Measurements from ENCODE around the gene C3orf52.

GRCh38 chr3:112132975-112133448 is 46.8 kb downstream of the C3orf52 start, which contains the start of gene GCSAM:
- TF ChIP-seq CTCF (IDR thresholded peaks at IDR 0.05), result no peak
- no peak for TF ChIP-seq POLR2A (IDR thresholded peaks at IDR 0.05)

Measured in thyroid gland (tissue), 4 donors.